ENCODE data around the gene ANKRD33B. TPM values are rescaled to one million over a fixed set of nuclear protein-coding genes. Genes with fewer than 3 reads are reported as not detected.

Gene ANKRD33B
- total and polyA plus RNA-seq, 2 of the 13 experiments (the other 11 are each of a cell fraction or from before 2014, with no cell fraction given): 0.02 TPM; not detected in 1

DNA sequence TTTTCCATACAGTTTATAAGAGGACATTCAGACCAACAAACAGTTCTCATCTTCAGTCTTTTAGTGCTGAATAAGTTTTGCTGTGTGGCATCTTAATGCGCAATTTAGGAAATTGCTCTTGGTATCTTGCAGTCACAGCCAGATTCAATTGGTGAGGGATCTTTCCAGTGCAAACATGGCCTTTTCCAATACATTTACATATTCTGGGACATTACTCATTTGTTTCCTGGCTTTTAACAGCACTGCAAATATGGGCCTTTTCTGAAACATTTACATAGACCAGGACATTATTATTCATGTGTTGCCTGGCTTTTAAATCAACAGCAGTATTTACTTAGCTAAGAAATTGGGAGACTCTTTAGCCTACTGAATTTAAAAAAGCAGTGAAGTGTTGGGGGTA is 22.7 kb downstream of the ANKRD33B start:
- Histone ChIP-seq H3K27me3 (ENCODE audit: control insufficient read depth in 1 of 2, insufficient read depth in 2 of 2, low read length in 2 of 2) (no peaks in the 10 kb centered on the region), H3K79me2 (ENCODE audit: insufficient read depth, low read length) (no peaks in the 10 kb centered on the region), H3K4me2 (ENCODE audit: low read depth, low read length) (no peak overlapping the region), H4K20me1 (ENCODE audit: insufficient read depth, low read length) (no peaks in the 10 kb centered on the region), H3K9ac (ENCODE audit: insufficient read depth, low read depth, low read length) (no peak overlapping the region), H3K9me3 (ENCODE audit: low read length) (no peaks in the 10 kb centered on the region), H3K4me3 (replicated peaks in 1 of 3; ENCODE audit: insufficient read depth in 1 of 3, low read depth in 2 of 3, low read length in 3 of 3) (no peak overlapping the region), H3K27ac (ENCODE audit: extremely low read length, insufficient read depth, low read length) (no peak overlapping the region), H2AFZ (ENCODE audit: low read length) (no peak overlapping the region), H3K4me1 (ENCODE audit: insufficient read depth, low read length) (no peaks in the 10 kb centered on the region), H3K36me3 (replicated peaks in 1 of 2; ENCODE audit: control insufficient read depth in 1 of 2, insufficient read depth in 2 of 2, low read length in 2 of 2) (no peaks in the 10 kb centered on the region)
- 100% methylated on average over 1 of the region's 1 CpG for WGBS (ENCODE audit: low lambda C conversion rate)
- no peak for FAIRE-seq
- TF ChIP-seq ZFAT (CRISPR knock-in tag; conservative IDR thresholded peaks at IDR 0.05) (no peak), ZNF10 (CRISPR knock-in tag; IDR thresholded peaks at IDR 0.05; ENCODE audit: borderline replicate concordance, low read depth) (no peak), ZNF275 (CRISPR knock-in tag; IDR thresholded peaks at IDR 0.05; ENCODE audit: borderline replicate concordance) (no peak), TARDBP (CRISPR knock-in tag; IDR thresholded peaks at IDR 0.05) (no peak), MAZ (IDR thresholded peaks at IDR 0.05; ENCODE audit: borderline replicate concordance, low read depth, low read length) (no peak), MAZ (CRISPR knock-in tag; IDR thresholded peaks at IDR 0.05; ENCODE audit: low read depth) (no peak), ZSCAN22 (CRISPR knock-in tag; IDR thresholded peaks at IDR 0.05) (no peak), SNRNP70 (IDR thresholded peaks at IDR 0.05; ENCODE audit: low read depth, low read length) (no peak), HIVEP1 (CRISPR knock-in tag; IDR thresholded peaks at IDR 0.05) (no peak), ZNF431 (CRISPR knock-in tag; IDR thresholded peaks at IDR 0.05; ENCODE audit: borderline replicate concordance, low read depth) (no peak), ZNF749 (CRISPR knock-in tag; IDR thresholded peaks at IDR 0.05; ENCODE audit: borderline replicate concordance) (no peak)
- TF ChIP-seq, protein P1, sequence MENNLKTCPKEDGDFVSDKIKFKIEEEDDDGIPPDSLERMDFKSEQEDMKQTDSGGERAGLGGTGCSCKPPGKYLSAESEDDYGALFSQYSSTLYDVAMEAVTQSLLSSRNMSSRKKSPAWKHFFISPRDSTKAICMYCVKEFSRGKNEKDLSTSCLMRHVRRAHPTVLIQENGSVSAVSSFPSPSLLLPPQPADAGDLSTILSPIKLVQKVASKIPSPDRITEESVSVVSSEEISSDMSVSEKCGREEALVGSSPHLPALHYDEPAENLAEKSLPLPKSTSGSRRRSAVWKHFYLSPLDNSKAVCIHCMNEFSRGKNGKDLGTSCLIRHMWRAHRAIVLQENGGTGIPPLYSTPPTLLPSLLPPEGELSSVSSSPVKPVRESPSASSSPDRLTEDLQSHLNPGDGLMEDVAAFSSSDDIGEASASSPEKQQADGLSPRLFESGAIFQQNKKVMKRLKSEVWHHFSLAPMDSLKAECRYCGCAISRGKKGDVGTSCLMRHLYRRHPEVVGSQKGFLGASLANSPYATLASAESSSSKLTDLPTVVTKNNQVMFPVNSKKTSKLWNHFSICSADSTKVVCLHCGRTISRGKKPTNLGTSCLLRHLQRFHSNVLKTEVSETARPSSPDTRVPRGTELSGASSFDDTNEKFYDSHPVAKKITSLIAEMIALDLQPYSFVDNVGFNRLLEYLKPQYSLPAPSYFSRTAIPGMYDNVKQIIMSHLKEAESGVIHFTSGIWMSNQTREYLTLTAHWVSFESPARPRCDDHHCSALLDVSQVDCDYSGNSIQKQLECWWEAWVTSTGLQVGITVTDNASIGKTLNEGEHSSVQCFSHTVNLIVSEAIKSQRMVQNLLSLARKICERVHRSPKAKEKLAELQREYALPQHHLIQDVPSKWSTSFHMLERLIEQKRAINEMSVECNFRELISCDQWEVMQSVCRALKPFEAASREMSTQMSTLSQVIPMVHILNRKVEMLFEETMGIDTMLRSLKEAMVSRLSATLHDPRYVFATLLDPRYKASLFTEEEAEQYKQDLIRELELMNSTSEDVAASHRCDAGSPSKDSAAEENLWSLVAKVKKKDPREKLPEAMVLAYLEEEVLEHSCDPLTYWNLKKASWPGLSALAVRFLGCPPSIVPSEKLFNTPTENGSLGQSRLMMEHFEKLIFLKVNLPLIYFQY (CRISPR knock-in tag; IDR thresholded peaks at IDR 0.05; ENCODE audit: borderline replicate concordance): no peak
- BruUV-seq (replicated peaks): no TSS peak
- CTCF ChIA-PET (ENCODE audit: low intra/inter-chr PET ratio, low total read pairs): no interaction called here
- POLR2A ChIA-PET: no interaction called here
- intact Hi-C loops (cut with micrococcal nuclease; ENCODE audit: unreplicated experiment): no loop called here
- no peak for DNase-seq (ENCODE audit: low spot score)
- no peak for ATAC-seq
- in situ Hi-C loops (cut with HindIII; ENCODE audit: extremely low pct_ligation_motif_present, low pct_unique_long_range_greater_than_20kb): no loop called here
